Upper lobe of left lung (tissue), 6 donors: Measurements from ENCODE around the gene HOXC13. TPM values are rescaled to one million over a fixed set of nuclear protein-coding genes. Genes with fewer than 3 reads are reported as not detected.

Experiments used
- ATAC-seq, 2 donors: fragments of 200-7000 bp; cut with Tn5 transposase; one replicate each; pipeline ENCODE4 v1.9.1; 2022; ENCODE audit warnings: mild to moderate bottlenecking in 2 of 2, moderate library complexity in 2 of 2; ENCODE audit not compliant: low FRiP score in 2 of 2
- DNase-seq, 2 donors: peaks; one replicate each; pipeline ENCODE4 v3.0.0-alpha.2; 2019 to 2020
- H3K27ac ChIP-seq, 4 donors: fragments of 200-600 bp; sonication (generic); one replicate each; pipeline ENCODE4 v1.5.1; 2016 to 2019
- H3K27me3 ChIP-seq, 4 donors: fragments of 200-600 bp; sonication (generic); one replicate each; pipeline ENCODE4 v1.5.1; 2017 to 2019
- H3K36me3 ChIP-seq, 4 donors: fragments of 200-600 bp; sonication (generic); one replicate each; pipeline ENCODE4 v1.5.1; 2016 to 2019
- H3K4me1 ChIP-seq, 4 donors: fragments of 200-600 bp; sonication (generic); one replicate each; pipeline ENCODE4 v1.5.1; 2018 to 2019
- H3K4me3 ChIP-seq, 4 donors: fragments of 200-600 bp; sonication (generic); one replicate each; pipeline ENCODE4 v1.5.1; 2017 to 2019; ENCODE audit warnings: mild to moderate bottlenecking in 2 of 4, moderate library complexity in 1 of 4
- H3K9me3 ChIP-seq, 4 donors: fragments of 200-600 bp; sonication (generic); one replicate each; pipeline ENCODE4 v1.5.1; 2018 to 2019
- EP300 ChIP-seq, 4 donors: sonication (generic); formaldehyde crosslinking; IDR thresholded peaks; one replicate each; pipeline ENCODE4 v1.5.1; 2017; ENCODE audit warnings: antibody characterized with exemption in 4 of 4, control low read depth in 2 of 4
- POLR2A ChIP-seq, 4 donors: fragments of 450-650 bp; IDR thresholded peaks; one replicate each; pipeline ENCODE4 v1.5.1; 2016 to 2017; ENCODE audit warnings: antibody characterized with exemption in 4 of 4, mild to moderate bottlenecking in 2 of 4
- POLR2AphosphoS5 ChIP-seq, 2 donors: sonication (generic); formaldehyde crosslinking; IDR thresholded peaks; one replicate each; pipeline ENCODE4 v1.5.1; 2017; ENCODE audit warnings: antibody characterized with exemption in 2 of 2
- WGBS, 2 donors: methylation state at CpG; one replicate each; pipeline ENCODE4 v1.1.5; 2017 to 2018; 5-methylcytosine and 5-hydroxymethylcytosine counted together
- total RNA-seq, 6 donors: library from RNA; depleted of rRNA in 4 of 6; stranded (reverse); fragments of >200 nt in 4 of 6; gene quantifications; one replicate each; pipeline versions ENCODE4 v1.1.0 to v1.2.1, GENCODE V29; 2016 to 2021
- TF ChIP-seq, protein P1 (sequence below), 6 experiments: fragments of 450-650 bp in 4 of 6; fragments of 200-600 bp in 2 of 6; sonication (generic) in 2 of 6; IDR thresholded peaks; one replicate each; pipeline ENCODE4 v1.5.1; 2016 to 2019; ENCODE audit warnings: antibody characterized with exemption in 6 of 6
- donor health status: DM: no; HTN: no; CAD: no; lungs with moderate emphysema.
- donor health status: DM: no; HTN: yes; CAD: no; lungs with severe emphysema.

HOXC13 gene
- total RNA-seq, 6 donors from 2014 or later, result not detected

DNA sequence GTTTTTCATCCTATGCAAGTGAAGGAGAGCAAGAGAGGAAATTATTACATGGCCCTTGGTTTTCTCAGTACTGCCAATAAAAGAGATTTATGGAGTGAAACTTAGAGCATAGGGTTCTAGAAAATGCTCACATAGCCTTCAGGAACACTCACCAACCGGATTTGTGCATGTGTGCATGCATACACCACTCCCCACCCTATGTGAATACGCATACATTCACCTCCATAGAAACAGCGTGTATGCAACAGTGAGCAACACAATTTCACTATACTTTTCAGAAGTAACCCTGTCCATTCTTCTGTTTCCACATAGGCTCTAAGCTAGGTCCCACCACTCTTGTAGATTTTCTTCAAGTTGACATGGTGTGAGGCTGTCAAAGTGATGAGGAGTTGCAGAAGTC, 31.5 kb upstream of the HOXC13 start:
- H3K27me3 ChIP-seq, result no peaks in the 10 kb centered on the region

DNA sequence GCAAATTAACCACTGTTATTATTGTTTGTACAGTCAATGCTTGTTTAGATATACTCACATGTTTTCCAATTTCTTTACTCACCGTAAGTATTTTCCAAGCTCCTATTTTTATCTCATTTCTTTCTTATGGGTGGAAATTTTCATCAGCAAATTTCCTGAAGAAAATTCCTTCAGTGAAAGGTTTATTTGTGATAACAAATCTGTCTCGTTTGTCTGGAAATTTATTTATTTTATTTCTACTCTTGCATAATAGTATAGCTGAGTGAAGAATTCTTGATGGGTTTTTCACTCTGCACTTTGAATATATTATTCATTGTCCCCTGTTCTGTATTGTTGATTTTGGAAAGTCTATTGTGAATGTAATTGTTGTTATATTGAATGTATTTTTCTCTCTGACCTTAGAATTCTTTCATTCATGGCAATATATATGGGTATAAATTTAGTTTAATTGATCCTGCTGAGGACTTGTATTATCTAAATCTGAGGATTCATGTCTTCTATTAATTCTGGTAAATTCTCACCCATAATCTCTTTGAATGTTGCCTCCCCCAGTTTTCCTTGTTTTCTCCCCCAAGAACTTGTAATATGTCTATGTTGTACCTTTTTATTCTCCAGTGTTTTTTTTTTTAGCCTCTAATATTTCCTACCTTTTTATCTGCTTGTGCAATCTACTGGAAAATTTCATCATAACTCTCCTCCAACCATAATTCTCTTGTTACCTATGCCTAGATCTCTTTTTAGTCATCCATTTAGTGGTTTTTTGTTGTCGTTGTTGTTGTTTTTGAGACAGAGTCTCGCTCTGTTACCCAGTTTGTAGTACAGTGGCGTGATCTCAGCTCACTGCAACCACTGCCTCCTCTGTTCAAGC, 21.6 kb upstream of the HOXC13 start:
- Histone ChIP-seq H3K4me3 (no peak overlapping the region), H3K4me1 (no peaks in the 10 kb centered on the region), H3K27ac (no peak overlapping the region), H3K27me3 (no peaks in the 10 kb centered on the region), H3K9me3 (no peaks in the 10 kb centered on the region), H3K36me3 (no peaks in the 10 kb centered on the region)
- TF ChIP-seq POLR2A (IDR thresholded peaks at IDR 0.05), result no peak
- TF ChIP-seq, protein P1, sequence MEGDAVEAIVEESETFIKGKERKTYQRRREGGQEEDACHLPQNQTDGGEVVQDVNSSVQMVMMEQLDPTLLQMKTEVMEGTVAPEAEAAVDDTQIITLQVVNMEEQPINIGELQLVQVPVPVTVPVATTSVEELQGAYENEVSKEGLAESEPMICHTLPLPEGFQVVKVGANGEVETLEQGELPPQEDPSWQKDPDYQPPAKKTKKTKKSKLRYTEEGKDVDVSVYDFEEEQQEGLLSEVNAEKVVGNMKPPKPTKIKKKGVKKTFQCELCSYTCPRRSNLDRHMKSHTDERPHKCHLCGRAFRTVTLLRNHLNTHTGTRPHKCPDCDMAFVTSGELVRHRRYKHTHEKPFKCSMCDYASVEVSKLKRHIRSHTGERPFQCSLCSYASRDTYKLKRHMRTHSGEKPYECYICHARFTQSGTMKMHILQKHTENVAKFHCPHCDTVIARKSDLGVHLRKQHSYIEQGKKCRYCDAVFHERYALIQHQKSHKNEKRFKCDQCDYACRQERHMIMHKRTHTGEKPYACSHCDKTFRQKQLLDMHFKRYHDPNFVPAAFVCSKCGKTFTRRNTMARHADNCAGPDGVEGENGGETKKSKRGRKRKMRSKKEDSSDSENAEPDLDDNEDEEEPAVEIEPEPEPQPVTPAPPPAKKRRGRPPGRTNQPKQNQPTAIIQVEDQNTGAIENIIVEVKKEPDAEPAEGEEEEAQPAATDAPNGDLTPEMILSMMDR (IDR thresholded peaks at IDR 0.05), result no peak
- TF ChIP-seq EP300 (IDR thresholded peaks at IDR 0.05), result no peak
- TF ChIP-seq POLR2AphosphoS5 (IDR thresholded peaks at IDR 0.05), result no peak
- DNase-seq (no peak), ATAC-seq (no peak)
- 74 to 75% methylated on average over 5 of the region's 5 CpGs for WGBS, 2 donors

More for the DNA sequence above, 31.5 kb upstream of the HOXC13 start:
- WGBS, 2 donors, result 68 to 77% methylated on average over 3 of the region's 3 CpGs
- no peak for TF ChIP-seq EP300 (IDR thresholded peaks at IDR 0.05)
- TF ChIP-seq, protein P1 (IDR thresholded peaks at IDR 0.05), result no peak
- TF ChIP-seq POLR2A (IDR thresholded peaks at IDR 0.05), result no peak
- no peak for TF ChIP-seq POLR2AphosphoS5 (IDR thresholded peaks at IDR 0.05)
- Histone ChIP-seq H3K27ac (no peak overlapping the region), H3K36me3 (no peaks in the 10 kb centered on the region), H3K4me3 (no peak overlapping the region), H3K4me1 (no peaks in the 10 kb centered on the region), H3K9me3 (no peaks in the 10 kb centered on the region)
- ATAC-seq, result no peak
- no peak for DNase-seq

DNA sequence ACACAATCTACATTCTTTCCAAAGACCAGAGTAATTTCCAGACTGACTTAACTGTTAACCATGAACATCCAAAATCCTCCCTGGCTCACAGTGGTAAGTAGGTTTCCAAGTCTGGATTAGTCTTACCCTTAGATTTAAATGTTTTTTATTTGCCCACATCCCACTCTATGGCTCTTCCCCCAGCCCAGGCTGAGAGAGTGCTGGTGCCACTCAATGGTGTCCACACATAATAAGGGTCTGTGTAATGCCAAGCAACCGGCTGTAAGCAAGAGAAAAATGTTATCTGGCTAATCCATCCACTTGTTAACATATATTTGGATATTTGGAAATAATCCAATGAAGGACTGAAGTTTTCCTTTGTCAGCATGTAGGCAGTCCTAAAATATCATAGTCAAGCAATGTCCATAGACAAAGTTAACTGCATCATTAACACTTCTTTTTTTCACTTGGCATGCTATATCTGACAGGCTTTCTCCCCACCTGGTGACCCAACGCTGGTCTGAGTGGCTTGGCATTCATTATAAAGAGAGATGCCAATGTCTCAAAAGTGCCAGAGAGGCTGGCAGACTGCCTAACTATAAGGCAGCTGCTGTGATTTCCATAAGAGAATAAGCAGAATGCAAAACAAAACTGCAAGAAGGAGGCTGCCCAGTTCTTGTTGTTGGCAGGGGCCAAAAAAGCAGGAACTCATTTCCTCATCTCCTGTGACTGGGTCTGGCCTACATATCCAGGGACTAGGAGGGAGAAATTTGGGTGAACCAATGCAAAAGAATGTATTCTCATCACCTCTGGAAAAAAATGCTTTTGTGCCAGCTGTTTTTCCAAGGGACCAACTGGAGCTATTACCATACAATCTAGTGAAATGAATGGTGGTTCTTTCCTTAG, 13.9 kb upstream of the HOXC13 start:
- H3K36me3 ChIP-seq, result no peaks in the 10 kb centered on the region
- ATAC-seq (no peak), DNase-seq (no peak)
- TF ChIP-seq POLR2A (IDR thresholded peaks at IDR 0.05) (no peak), EP300 (IDR thresholded peaks at IDR 0.05) (no peak), POLR2AphosphoS5 (IDR thresholded peaks at IDR 0.05) (no peak)
- TF ChIP-seq, protein P1 (IDR thresholded peaks at IDR 0.05), result no peak
- WGBS, 2 donors, result 31 to 46% methylated on average over 2 of the region's 2 CpGs
- H3K4me1 ChIP-seq, result no peaks in the 10 kb centered on the region
- no peak overlapping the region for H3K27ac ChIP-seq
- H3K27me3 ChIP-seq, result peaks cover 0 to 39% (median 10%) of the 10 kb centered on the region in 4 donors
- H3K9me3 ChIP-seq, result no peaks in the 10 kb centered on the region
- H3K4me3 ChIP-seq, result no peak overlapping the region

DNA sequence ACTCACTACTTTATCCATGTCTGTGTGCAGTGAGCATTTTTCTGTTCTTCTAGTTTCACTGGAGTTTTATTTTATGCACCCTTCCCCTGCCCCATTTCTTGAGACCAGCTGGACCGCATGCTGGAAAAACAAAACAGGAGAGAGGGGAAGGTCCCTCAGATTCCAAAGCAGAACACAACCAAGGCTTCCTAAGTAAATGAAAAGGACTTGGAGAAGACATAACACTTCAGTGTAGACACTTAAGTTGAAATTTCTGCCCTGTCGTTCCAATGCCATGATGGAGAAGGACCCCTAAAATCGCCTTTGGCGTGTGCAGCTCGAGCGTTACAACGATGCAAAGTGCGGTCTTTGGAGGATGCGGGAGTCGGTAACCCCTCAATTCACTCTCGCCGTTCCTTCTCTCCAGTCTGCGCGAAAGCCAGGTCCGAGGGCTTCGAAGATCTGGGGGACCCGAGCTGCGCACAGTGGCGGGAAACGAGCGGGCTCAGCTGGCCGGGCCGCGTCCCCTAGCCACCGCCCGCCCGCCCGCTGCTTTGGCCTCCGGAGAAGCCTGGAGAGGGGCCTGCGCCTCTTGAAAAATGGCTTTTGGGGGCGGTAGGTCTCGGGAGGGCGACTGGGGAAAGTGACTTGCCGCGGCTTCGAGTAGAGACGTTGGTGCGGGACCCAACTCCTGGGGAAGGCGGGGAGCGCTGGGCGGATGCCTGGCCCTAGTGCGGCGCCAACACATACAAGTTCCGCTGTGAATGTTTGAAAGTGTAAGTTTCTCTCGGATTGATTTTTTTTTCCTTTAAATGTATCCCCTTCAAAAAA, 11.2 kb upstream of the HOXC13 start:
- 11 to 12% methylated on average over 20 to 42 of the region's 45 CpGs for WGBS, 2 donors
- H3K4me1 ChIP-seq, result no peaks in the 10 kb centered on the region
- H3K27ac ChIP-seq, result no peak overlapping the region
- ATAC-seq, result no peak
- no peaks in the 10 kb centered on the region for H3K36me3 ChIP-seq
- TF ChIP-seq, protein P1 (IDR thresholded peaks at IDR 0.05), result no peak
- TF ChIP-seq EP300 (IDR thresholded peaks at IDR 0.05) (no peak), POLR2AphosphoS5 (IDR thresholded peaks at IDR 0.05) (no peak), POLR2A (IDR thresholded peaks at IDR 0.05) (no peak)
- H3K27me3 ChIP-seq, result peaks cover 0 to 54% (median 18%) of the 10 kb centered on the region in 4 donors
- no peak overlapping the region for H3K4me3 ChIP-seq
- peak in 1 of 2 donors; percentile 59 for DNase-seq
- no peaks in the 10 kb centered on the region for H3K9me3 ChIP-seq
